ENCODE measurements around the gene NASP. TPM values are rescaled to one million over a fixed set of nuclear protein-coding genes. Genes with fewer than 3 reads are reported as not detected.

NASP gene
- 10 to 100 TPM; 36.7 to 45.5 TPM for total RNA-seq
- long read RNA-seq, donor 1, partial matches to known transcripts = 3 of 8 reads
- long read RNA-seq, donor 1, other reads (novel, unspliced or antisense) = 2 of 8 reads
- long read RNA-seq, donor 2, transcript NASP-202 (14 exons, 1,538 nt) = major isoform, 32 of 41 reads
- long read RNA-seq, donor 2, partial matches to known transcripts = 1 of 41 reads
- long read RNA-seq, donor 2, other reads (novel, unspliced or antisense) = 8 of 41 reads

- intact Hi-C loops (cut with DNase I) = loop anchor here in 1 of 2 donors (1.0 kb wide), 1 partner anchor 12 kb away; no protein-coding TSS in a partner anchor
- DNase-seq (ENCODE audit: low spot score) = peak; percentile 96
Measured at GRCh38 chr1:45583666-45584350, at the start of gene NASP. Gene NASP, plus strand, starts transcription at chr1:45584041. Its CDS starts 106 bp downstream, at chr1:45584147.

GRCh38 chr1:45535988-45536766, 47.7 kb upstream of the NASP start:
- intact Hi-C loops (cut with DNase I) = loop anchor here in 1 of 2 donors (10.0 kb wide), 1 partner anchor 1671 kb away; no protein-coding TSS in a partner anchor
- DNase-seq (ENCODE audit: low spot score) = no peak

GRCh38 chr1:45536886-45537285, 47.0 kb upstream of the NASP start:
- intact Hi-C loops (cut with DNase I) = loop anchor here in 1 of 2 donors (10.0 kb wide), 1 partner anchor 1672 kb away; no protein-coding TSS in a partner anchor
- DNase-seq (ENCODE audit: low spot score) = no peak

- DNase-seq (ENCODE audit: low spot score) = no peak
- intact Hi-C loops (cut with DNase I) = no loop called here
Measured at GRCh38 chr1:45541193-45541592, 42.6 kb upstream of the NASP start.

GRCh38 chr1:45542591-45542990, 41.2 kb upstream of the NASP start:
- peak; percentile 18 for DNase-seq (ENCODE audit: low spot score)
- intact Hi-C loops (cut with DNase I) = no loop called here

- intact Hi-C loops (cut with DNase I) = no loop called here
- DNase-seq (ENCODE audit: low spot score) = peak; percentile 87
Measured at GRCh38 chr1:45543581-45544417, 40.0 kb upstream of the NASP start.

GRCh38 chr1:45544530-45544929, 39.3 kb upstream of the NASP start:
- intact Hi-C loops (cut with DNase I) = no loop called here
- DNase-seq (ENCODE audit: low spot score) = no peak

- DNase-seq (ENCODE audit: low spot score) = no peak
- intact Hi-C loops (cut with DNase I) = no loop called here
Measured at GRCh38 chr1:45545019-45545493, 38.8 kb upstream of the NASP start.

- intact Hi-C loops (cut with DNase I) = no loop called here
- no peak for DNase-seq (ENCODE audit: low spot score)
Measured at GRCh38 chr1:45545553-45546310, 38.1 kb upstream of the NASP start.

GRCh38 chr1:45550401-45551351, 33.2 kb upstream of the NASP start, which contains the start of gene AKR1A1:
Gene AKR1A1, plus strand, starts transcription at chr1:45550826. Its CDS starts 10,969 bp downstream, at chr1:45561795.
- intact Hi-C loops (cut with DNase I) = no loop called here
- DNase-seq (ENCODE audit: low spot score) = peak; percentile 96

- no peak for DNase-seq (ENCODE audit: low spot score)
- intact Hi-C loops (cut with DNase I) = no loop called here
Measured at GRCh38 chr1:45551684-45552083, 32.2 kb upstream of the NASP start.

GRCh38 chr1:45552331-45552730, 31.5 kb upstream of the NASP start:
- no peak for DNase-seq (ENCODE audit: low spot score)
- intact Hi-C loops (cut with DNase I) = no loop called here

- intact Hi-C loops (cut with DNase I) = no loop called here
- DNase-seq (ENCODE audit: low spot score) = peak; percentile 29
Measured at GRCh38 chr1:45554198-45554597, 29.6 kb upstream of the NASP start.

- no peak for DNase-seq (ENCODE audit: low spot score)
Measured at GRCh38 chr1:45557422-45557944, 26.4 kb upstream of the NASP start.

GRCh38 chr1:45563843-45564242, 20.0 kb upstream of the NASP start:
- intact Hi-C loops (cut with DNase I) = no loop called here
- no peak for DNase-seq (ENCODE audit: low spot score)

More at GRCh38 chr1:45557422-45557944, 26.4 kb upstream of the NASP start:
- intact Hi-C loops (cut with DNase I) = no loop called here

- peak; percentile 89 for DNase-seq (ENCODE audit: low spot score)
- intact Hi-C loops (cut with DNase I) = loop anchor here (5.0 kb wide), 3 partner anchors 44 to 204 kb away; partner anchors contain the start of gene PRDX1 (in 1 of the 2)
Measured at GRCh38 chr1:45566722-45567121, 17.1 kb upstream of the NASP start.

GRCh38 chr1:45567911-45568310, 15.9 kb upstream of the NASP start:
- intact Hi-C loops (cut with DNase I) = loop anchor here (5.0 kb wide), 3 partner anchors 46 to 206 kb away; partner anchors contain the start of gene PRDX1 (in 1 of the 2)
- DNase-seq (ENCODE audit: low spot score) = peak; percentile 36
